M059J (cell line): ENCODE results near the gene KLHL21. TPM values are rescaled to one million over a fixed set of nuclear protein-coding genes. Genes with fewer than 3 reads are reported as not detected.
A peak's percentile ranks its signal among the peaks of the same experiment; 100 is the strongest.

Source experiments
- DNase-seq: peaks from one replicate; pipeline ENCODE4 v3.0.0-alpha.2; 2012; ENCODE audit warnings: low read depth
- total RNA-seq: library from RNA; depleted of rRNA; stranded (reverse); fragments of >200 nt; shearing (Covaris generic); gene quantifications from 2 replicates; pipeline ENCODE4 v1.2.3, GENCODE V29; 2014

KLHL21 gene
- total RNA-seq, 1 experiment from 2014 or later: 32.2 TPM

DNA sequence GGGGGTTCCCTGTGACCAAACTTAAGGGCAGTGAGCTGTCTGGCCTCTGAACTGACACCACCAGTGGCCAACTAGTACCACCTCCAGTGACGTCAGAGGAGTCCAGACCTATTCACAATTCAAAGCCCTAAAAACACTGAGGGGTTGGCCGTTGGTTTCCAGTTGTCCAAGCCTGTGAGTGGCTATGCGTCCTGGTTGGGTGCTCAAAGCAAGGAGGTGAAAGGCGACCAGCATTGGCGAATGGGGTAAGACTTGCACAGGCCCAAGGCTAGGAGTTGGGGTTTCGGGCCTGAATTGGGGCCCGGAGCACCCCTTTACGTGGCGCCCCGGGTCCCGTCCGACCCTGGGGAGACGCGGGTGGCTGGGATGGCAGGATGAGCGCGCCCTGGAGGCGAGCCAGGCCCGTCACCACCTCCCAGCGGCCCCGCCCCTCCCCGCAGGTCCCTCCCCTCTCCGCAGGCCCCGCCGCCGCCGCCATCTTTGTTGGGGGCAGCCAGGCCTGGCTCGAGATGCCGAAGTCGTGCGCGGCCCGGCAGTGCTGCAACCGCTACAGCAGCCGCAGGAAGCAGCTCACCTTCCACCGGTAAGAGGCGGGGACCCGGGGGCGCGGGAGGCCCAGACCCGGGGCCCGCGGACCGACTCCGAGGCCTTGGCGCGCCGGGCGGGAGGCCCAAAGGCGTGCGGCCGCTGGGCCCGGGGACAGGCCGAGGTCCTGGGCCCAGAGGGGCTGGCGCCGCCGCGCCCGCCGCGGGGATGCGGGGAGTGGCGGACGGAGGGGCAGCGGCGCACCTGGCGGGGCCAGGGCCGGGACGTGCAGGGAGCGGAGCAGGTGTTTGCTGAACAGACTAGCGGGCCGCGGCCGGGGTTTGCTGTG, 22.3 kb upstream of the KLHL21 start, which contains the start of gene THAP3:
TSS of gene THAP3 (plus strand) at position 159 of the 874 bp plus-strand sequence. CDS start at position 510, 351 bp downstream.
- DNase-seq: peak; percentile 96

DNA sequence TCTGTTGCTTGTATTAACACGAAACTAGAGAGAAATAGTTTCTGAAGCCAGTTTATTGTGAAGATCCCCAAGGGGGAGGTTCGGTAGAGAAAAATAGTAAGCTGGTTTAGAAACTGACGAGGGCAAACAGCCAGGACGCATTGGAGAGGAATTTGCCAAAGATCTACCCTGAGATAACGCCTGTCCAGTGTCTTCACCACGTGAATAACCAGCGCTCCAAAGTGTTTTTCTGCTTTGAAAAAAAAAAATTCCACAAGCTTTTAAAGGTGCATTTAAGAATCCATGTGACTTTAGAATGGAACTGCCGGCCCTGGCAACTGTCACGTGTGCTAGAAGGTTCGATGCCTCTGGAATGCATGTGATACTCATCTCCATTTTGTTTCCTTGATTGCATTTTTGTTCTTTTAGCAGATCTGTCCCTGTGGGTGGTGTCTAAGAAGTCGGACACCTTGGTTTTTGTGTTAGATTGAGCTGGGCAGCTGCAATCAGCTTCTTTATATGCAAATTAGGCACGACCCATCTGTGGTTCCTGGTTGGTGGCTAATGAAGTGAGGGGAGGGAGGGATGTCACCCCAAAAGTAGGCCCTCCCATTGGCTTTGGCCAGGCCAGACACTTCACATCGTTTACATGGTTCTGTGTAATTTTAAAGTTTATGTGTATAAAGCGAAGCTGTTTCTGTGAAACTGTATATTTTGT, 20.7 kb upstream of the KLHL21 start:
- no peak for DNase-seq

DNA sequence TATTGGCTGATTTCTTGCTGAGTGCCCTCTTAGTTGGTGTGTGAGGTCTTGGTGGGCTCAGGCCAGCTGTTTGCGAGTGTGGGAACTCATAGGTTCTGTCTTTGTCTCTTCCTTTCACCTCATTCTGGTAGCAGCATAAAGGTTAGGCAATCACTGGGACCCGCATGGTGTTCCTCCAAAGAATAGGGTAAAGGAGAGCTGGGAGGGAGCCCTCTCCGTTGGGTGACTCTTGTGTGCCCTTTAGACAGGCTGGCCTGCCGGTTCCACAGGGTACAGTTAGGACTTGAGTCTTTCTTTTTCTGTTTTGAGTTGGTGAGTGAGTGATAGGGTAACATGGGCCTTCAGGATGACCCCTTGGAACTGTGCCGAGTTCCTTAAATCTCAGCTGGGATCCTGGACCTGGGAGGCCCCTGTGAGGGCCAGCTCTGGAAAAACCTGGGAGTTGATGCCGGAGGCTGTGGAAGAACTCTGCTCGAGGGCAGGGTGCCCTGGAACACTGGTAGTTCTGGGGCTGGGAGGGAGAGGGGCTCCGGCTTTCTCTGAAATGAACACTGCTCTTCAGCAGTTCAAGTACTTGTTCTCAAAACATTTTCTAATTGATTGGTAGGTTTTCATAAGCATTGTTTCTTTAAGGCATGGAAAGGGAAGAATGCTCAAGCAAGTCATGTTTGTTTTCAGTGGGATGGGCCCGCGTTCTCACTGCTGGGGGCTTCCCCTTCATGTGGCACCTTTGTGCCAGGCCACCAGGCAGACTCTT, 19.9 kb upstream of the KLHL21 start:
- no peak for DNase-seq

DNA sequence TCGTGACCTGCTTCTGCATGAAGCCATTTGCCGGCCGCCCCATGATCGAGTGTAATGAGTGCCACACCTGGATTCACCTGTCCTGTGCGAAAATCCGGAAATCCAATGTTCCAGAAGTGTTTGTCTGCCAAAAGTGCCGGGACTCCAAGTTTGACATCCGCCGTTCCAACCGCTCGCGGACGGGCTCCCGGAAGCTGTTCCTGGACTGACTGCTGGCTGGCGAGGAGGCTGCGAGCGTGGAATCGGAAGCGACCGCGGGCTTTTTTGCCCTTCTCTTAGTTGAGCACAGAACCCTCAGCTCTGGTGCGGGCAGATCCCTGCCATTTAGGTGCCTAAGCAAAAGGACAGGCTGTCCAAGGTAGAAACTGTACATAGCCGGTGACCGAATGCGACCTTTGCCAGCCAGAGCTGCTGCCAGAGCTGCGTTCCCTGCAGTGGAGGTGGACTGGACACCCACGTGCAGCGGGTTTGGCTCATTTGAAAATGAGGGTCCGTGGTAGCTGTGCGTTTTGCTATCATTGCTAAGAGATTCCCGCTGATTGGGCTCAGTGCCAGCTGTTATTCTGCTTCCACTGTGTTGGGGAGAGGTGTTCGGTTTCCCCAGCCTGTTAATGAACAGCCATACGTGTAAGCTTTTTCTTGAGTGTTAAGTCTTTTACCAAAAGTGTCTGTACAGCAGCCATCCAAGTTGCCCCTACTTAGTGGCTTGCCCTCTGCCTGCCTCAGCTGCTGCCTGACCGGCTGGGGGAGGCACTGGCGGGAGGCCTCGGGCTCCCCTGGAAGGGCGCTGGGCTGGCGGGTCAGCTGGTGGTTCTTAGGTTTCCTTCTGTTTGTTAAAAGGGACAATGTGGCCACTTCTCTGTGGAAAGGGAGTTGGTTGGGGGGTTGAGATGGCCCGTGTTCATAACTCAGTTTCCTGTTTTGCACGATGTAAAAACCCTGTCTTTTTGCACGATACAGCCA, 19.0 kb upstream of the KLHL21 start:
- no peak for DNase-seq

DNA sequence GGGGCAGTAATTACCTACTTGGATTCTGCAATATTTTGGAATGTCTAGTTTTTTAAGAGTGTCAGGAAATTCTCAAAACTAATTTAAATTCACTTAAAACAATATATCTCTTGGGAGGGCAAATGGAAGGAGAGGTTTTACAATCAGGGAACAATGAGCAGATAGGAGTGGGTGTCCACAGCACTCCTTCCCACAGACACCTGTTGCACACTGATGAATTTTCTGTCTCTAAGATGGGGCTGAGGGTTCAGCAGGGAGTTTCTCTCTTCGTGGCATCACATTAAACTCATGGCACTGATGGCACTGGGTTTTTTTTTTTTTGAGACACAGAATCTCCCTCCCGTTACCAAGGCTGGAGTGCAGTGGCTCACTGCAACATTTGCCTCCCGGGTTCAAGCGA, 16.4 kb upstream of the KLHL21 start:
- DNase-seq: no peak

DNA sequence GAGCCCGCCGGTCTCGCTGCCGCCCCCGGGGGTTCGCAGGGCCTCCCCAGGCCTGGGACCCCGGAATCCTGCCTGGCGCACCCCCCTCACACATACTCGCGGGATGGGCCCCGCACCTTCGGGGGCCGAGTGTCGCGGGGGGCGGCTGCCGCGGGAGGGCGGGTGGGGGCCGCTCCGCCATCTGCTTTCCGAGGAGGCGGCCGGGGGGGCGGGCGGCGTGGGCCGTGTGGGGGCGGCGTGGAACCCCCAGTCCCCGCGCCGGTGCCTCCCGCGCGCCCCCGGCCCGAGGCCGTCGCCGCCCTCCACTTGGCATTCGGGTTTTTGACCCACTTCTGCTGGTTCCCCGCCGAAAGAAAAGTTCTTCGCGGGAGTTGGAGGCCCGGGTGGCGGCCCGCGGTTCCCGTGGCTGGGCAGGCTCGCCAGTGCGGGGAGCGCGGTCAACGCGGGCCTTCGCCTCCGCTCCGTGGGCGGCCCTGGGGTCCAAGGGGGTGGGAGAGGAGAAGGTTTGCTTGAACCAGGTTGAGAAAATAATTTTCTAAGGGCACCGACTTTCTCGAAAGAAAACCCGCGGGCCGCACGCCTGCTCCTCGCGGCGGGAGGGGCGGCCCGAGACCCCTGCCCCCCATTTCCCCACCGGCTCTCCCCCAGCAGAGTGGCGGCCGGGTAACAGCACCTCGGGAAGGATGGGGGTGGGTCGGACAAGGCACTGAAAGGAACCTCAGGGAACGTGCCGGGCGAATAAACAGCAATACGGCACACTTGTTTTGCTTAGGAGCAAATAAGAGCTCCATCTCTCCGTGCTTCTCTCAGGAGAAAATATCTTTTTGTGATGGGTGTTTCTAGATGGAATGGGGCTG, 12.5 kb upstream of the KLHL21 start:
- DNase-seq: no peak

DNA sequence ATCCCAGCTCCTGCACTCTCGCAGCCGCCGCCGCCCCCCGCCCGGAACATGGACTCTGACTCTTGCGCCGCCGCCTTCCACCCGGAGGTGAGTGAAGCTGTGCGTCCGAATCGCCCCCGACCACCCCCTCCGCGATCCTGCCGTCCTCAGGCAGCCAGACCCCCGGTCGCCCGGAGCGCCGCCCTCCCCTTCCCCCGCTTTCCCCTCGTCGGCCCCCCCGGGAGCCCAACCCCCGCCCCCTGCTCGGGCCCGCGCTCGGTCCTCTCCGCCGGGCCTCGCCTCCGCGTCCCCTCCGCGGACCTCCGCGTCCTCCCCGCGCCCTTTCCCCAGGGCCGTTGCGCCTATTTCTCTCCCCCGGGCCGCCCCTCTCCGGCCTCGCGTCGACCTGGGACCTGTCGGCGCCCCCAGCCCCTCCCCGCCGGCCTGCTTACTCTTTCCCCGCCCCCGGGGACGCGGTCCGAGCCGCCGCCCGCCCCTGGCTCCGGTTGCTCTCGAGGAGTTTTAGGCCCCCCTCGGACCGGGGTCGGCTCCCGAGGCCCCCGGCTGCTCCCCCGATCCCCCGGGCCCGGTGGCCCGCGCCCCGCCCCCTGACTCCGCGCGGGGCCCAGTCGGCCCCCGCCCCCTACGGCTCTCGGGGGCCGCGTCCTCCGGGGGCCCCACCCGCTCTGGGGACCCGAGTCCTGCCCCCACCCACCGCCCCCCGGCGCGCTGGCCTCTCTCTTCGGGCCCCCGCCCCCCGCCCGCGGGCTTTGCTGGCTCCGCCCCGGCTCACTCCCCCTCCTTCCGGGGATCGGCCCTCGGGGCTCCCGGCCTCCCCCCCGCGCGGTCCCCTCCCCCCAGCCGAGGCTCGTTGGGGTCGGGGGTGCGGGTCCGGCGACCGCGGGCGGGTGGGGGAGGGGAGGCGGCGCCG, 11.6 kb upstream of the KLHL21 start:
- DNase-seq: peak; percentile 40

DNA sequence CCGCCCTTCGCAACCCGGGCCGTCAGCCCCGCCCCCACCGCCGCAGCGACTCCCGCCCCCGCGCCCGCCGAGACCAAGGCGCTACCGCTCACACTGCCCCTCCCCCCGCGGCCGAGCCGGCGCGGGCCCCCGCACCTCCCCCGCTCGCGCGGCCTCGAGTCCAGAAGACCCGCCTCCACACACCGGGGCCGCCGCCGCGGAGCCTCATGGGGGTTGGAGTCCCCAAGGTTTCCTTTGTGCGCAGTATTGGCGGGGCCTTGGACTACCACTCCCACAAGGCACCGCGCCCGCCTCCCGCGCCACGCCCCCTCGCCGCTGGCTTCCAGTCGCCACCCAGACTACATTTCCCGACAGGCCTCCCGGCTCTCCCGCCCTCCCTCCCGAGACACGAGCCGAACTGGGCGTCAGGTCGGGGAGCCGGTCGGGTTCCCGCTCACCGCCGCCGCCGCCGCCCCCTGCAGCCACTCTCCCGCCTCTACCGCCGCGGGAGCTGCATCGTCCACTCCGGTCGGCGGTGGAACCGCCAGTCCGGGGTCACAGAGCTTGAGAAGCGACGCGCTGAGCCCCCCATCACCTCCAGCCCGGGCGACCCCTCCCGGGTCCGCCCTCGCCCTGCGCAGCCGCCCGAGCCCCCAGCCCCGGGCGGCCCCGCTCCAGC, 10.8 kb upstream of the KLHL21 start, which contains the start of gene PHF13:
TSS of gene PHF13 (plus strand) at position 371 of the 658 bp plus-strand sequence. CDS start 336 bp downstream, outside the sequence.
- DNase-seq: peak; percentile 99

DNA sequence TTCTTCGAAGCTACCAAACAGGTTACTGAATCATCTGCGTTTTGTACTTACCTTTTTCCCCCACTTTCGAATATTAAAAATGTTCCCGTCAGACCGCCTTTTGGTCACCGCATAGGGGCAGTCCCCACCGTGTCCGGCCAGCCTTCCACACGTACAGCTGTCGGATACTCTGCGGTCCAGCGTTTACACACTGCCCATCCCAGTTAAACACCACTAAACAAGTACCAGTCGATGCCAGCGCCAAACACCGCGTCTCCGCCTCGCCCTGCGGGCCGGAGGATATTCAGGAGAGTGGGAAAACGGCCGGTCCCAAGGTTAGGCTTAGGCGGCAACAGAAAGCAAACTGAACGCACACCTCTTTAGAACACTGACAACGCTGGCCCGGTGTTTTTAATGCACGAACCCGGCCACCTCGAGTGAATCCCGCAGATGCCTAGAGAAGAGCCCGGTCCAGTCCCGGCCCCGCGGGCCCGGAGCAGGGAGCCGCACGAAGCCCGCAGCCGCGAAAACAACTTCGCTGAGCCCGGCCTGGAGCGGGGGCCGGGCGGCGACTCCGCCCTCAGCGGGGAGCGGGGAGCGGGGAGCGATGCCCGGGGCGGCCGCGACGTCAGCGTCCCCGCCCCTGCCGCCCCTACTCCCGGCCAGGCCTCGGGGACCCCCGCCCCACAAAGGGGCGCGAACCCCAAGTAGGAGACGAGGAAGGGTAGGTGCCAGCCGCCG, 10.1 kb upstream of the KLHL21 start:
- peak; percentile 60 for DNase-seq

DNA sequence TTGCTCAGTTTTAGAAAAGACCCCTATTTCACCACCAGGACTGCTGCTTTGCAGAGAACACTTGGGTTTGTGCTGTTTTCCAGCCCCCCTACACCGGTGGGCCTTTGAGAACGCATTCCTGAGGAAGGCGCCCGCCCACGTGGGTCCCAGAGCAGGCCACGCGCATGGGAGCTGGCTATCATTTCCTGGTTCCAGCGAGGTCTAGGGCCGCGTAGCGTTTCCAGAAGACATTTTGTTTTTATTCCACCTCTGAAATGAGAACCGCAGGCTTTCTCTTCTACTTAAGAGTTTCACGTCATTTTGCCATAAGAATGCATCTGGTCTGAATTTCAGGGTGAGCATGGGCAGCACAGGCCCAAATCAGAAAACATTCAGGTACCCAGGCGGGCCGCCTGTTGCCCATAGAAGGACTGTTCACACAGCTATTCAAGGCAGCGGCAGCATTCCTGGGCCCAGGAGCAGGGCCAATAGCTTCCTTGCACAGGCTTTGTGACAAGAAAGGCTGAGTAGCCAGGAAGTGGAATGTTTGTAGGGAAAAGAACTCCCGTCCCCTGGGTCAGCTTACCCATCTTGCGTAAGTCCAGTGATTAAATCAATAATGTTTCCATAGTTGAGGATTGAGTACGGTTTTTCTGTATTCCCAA, 1.4 kb upstream of the KLHL21 start:
- peak; percentile 42 for DNase-seq

DNA sequence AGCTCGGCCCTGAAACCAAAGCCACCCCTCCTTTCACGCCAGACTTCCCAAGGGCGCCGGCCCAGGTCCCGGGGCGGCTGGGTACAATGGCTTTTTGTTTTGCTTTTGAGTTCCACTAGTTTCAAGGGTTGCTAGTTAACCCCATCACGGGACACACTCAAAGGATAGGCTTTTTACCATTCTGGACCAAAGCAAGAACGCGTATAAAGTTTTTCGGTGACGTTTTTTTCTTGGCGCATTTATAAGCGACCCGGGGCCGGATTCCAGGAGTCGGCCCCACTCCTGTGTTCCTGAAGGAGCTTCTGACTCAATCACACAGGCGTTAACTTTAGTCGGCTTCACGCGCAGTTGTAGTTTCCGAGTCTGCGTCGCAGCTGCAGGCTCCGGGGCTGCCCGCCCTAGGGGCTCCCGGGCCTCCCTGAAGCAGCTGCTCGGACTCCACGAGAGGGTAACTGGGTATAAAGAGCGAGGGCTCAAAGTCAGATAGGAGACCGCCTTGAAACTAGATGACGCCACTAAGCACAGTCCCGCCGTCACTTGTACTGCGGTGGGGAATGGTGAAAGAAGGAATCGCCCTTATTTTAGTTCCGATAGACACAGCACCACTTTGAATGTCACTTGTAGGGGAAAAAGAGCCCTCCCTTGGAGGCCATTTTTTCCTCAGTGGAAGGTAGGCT, 707 bp upstream of the KLHL21 start:
- peak; percentile 77 for DNase-seq

DNA sequence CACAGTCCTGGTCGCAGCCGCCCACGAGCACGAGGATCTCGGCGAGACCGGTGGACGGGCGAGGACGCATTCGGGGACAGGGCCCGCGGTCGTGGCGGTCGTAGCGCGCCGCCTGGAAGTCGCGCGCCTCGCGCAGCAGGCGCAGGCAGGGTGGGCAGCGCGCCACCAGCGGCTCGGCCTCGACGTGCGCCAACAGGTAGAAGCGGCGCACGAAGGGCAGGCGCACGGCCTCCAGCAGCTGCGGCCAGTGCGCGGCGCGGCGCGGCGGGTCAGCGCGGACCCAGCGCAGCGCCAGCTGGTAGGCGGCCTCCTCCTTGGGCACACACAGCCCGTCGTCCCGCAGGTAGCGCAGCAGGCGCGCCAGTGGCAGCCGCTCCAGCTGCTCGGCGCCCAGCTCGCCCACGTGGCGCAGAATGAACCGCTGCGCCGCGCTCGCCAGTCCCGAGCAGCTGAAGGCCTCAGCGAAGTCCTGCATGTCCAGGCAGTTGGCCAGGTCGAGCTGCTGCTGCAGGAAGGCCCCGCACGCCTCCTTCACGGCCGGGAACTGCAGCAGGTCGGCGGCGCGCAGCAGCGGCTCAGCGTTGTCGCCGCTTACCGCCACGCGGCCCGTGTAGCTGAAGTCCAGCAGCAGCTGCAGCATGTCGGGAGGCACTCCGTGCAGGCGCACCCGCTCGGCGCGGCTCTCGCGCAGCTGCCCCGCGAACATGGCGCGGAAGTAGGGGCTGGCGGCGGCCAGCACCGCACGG, 573 bp downstream of the KLHL21 start:
- peak; percentile 62 for DNase-seq

DNA sequence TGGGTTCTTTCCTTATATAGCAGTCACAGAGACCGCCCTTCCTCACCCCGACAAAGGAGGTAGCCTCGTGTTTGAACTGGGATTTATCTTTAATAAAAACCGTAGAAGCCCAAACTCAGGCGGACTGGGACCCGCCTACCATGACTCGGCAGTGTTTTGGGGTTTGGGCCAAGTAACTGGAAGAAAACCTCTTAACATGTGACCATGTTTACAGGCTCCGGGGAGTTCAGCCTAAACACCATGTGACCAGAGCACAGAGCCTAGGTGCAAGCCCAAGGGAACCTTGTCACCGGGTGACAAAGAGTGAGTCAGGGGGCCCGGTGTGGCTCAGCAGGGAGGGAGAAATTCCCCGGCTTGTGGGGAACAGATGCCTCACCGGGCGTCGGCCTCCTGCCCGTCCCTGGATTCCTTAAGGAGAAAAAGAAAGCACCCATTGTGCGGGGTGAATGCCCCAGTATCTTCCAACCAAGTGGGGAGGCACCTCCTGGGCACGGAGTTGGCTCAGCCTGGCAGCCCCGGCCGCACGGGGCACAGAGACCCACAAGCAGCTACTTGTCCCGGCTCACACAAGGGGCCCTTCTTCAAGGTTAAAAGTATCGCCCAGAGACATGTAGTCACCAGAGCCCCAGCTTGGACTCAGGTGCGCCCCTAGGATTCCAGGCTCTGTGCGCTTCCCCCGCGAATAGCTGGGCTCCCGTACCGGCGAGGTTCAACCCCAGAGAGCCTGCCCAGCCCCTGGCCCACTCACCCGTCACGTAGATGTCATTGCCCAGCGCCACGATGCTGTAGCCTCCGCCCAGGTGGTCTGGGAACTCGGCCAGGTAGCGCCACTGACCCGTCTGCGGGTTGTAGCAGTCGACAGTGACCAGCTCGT, 1.4 kb downstream of the KLHL21 start:
- peak; percentile 98 for DNase-seq

DNA sequence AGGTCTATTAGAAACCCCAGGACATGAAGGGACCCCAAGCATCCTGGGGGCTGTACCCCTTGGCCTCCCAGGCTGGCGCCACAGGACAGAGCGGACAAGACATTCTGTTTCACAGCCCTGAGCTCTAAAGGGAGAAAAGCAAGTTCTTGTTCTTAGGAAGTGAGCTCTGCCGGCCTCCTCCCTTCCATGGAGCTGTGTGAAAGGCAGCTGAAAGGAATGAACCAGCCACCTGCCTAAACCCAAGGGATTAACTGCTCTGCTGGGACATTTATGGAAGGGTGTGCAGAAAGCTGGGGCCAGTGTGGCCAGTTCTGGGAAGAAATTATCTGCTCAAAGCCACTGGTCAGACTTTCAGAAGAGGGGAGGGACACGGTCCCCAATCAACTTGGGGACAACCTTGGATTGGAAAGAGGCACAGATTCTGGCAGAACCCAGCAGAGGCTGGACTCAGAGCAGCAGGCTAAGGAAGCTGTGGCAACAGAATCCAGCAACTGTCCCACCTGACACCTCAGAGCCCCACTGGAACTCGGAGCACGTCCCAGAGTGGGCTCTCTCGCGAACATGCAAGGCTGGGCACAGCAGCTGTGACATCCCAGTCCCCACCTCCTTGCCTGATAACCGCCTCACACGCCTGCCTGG, 2.1 kb downstream of the KLHL21 start:
- DNase-seq: no peak
